Lung (tissue), 12 donors: Measurements from ENCODE around the gene UGT2B17. TPM values are rescaled to one million over a fixed set of nuclear protein-coding genes. Genes with fewer than 3 reads are reported as not detected.
"Not testable (repeated sequence)": the region's sequence is repeated elsewhere in the genome, so short reads cannot be mapped to it uniquely, and the experiment has no call there.

ENCODE experiments used
- ATAC-seq: fragments of 200-7000 bp; cut with Tn5 transposase; one replicate; pipeline ENCODE4 v1.9.1; 2020; ENCODE audit warnings: moderate number of reproducible peaks; ENCODE audit not compliant: insufficient read depth, low FRiP score
- DNase-seq, 3 donors: peaks; one replicate each; pipeline ENCODE4 v3.0.0-alpha.2; 2013 to 2017
- H3K27ac ChIP-seq, 2 donors: one replicate each; pipeline ENCODE4 v1.5.1; 2013; ENCODE audit warnings: mild to moderate bottlenecking in 2 of 2, moderate library complexity in 2 of 2, control low read depth in 1 of 2, inconsistent platforms in 1 of 2, low read depth in 1 of 2, low read length in 1 of 2
- H3K27me3 ChIP-seq, 3 donors: one replicate each; pipeline ENCODE4 v1.5.1; 2013; ENCODE audit warnings: low read length in 2 of 3; ENCODE audit not compliant: control insufficient read depth in 3 of 3, insufficient read depth in 3 of 3
- H3K36me3 ChIP-seq, 4 donors: one replicate each; pipeline ENCODE4 v1.5.1; 2013; ENCODE audit warnings: low read length in 4 of 4, mild to moderate bottlenecking in 1 of 4, moderate library complexity in 1 of 4; ENCODE audit not compliant: control insufficient read depth in 4 of 4, insufficient read depth in 4 of 4
- H3K4me1 ChIP-seq, 5 donors: one replicate each; pipeline ENCODE4 v1.5.1; 2013; ENCODE audit warnings: low read length in 5 of 5, mild to moderate bottlenecking in 2 of 5, moderate library complexity in 1 of 5; ENCODE audit not compliant: control insufficient read depth in 5 of 5, insufficient read depth in 5 of 5
- H3K4me3 ChIP-seq: one replicate; pipeline ENCODE4 v1.5.1; 2013; ENCODE audit warnings: mild to moderate bottlenecking, control low read depth, moderate library complexity
- H3K9ac ChIP-seq, 2 donors: one replicate each; pipeline ENCODE4 v1.5.1; 2013; ENCODE audit warnings: low read length in 2 of 2, control low read depth in 1 of 2; ENCODE audit not compliant: insufficient read depth in 1 of 2
- H3K9me3 ChIP-seq, 4 donors: one replicate each; pipeline ENCODE4 v1.5.1; 2013; ENCODE audit warnings: low read length in 3 of 4, mild to moderate bottlenecking in 1 of 4, moderate library complexity in 1 of 4; ENCODE audit not compliant: control insufficient read depth in 4 of 4, insufficient read depth in 3 of 4
- CTCF ChIP-seq: IDR thresholded peaks from 2 replicates; pipeline ENCODE4 v1.5.1; 2012; ENCODE audit warnings: mild to moderate bottlenecking; ENCODE audit errors: control extremely low read depth, extremely low read depth
- WGBS, 2 donors: extraction: QIAGEN DNeasy Blood & Tissue Kit; methylation state at CpG; one replicate each; pipeline ENCODE4 v1.1.7; 2013; 5-methylcytosine and 5-hydroxymethylcytosine counted together
- polyA plus RNA-seq, 2 donors: library from polyadenylated mRNA; stranded (reverse); fragments of 200-250 nt; gene quantifications; one replicate each; pipeline ENCODE4 v1.2.1, GENCODE V29; 2013
- total RNA-seq, 2 donors: library from RNA; depleted of rRNA in 1 of 2; stranded (reverse); fragments of >200 nt in 1 of 2; gene quantifications; one replicate each; pipeline ENCODE4 v1.2.1, GENCODE V29; 2014 to 2021
- donor health status: control.
- donor health status: control.
- donor health status: Bipolar disorder and iron deficiency.
- donor health status: healthy.
- donor health status: DM: yes; HTN: yes; CAD: no.

The UGT2B17 gene
- total and polyA plus RNA-seq, 4 donors: 0.08 to 0.46 (median 0.33) TPM; not detected in 1

GRCh38 chr4:68570122-68570507 lies 6.0 kb downstream of the UGT2B17 start:
- Histone ChIP-seq H3K9me3 (no peaks in the 10 kb centered on the region), H3K4me1 (no peaks in the 10 kb centered on the region), H3K27ac (no peak overlapping the region), H3K9ac (no peak overlapping the region), H3K36me3 (no peaks in the 10 kb centered on the region), H3K27me3 (no peaks in the 10 kb centered on the region), H3K4me3 (no peak overlapping the region)
- DNase-seq (no peak), ATAC-seq (no peak)
- TF ChIP-seq CTCF: no peak
- 86 to 87% methylated on average over 4 of the region's 4 CpGs for WGBS, 2 donors

- 92% methylated on average over 7 of the region's 7 CpGs for WGBS, 2 donors
- ATAC-seq (no peak), DNase-seq (no peak)
- Histone ChIP-seq H3K4me1 (no peaks in the 10 kb centered on the region), H3K4me3 (no peak overlapping the region), H3K27me3 (no peaks in the 10 kb centered on the region), H3K9me3 (no peaks in the 10 kb centered on the region), H3K36me3 (no peaks in the 10 kb centered on the region), H3K9ac (no peak overlapping the region), H3K27ac (no peak overlapping the region)
- TF ChIP-seq CTCF: no peak
Observed at GRCh38 chr4:68569466-68570121, 6.5 kb downstream of the UGT2B17 start.

GRCh38 chr4:68569036-68569435 lies 7.1 kb downstream of the UGT2B17 start:
- not testable (repeated sequence) for ATAC-seq, DNase-seq, H3K36me3 ChIP-seq, H3K27ac ChIP-seq, H3K4me3 ChIP-seq, H3K27me3 ChIP-seq, H3K4me1 ChIP-seq, H3K9me3 ChIP-seq, H3K9ac ChIP-seq
- whole genome bisulfite sequencing, 2 donors: 72 to 94% methylated on average over 1 of the region's 1 CpG

- H3K36me3 ChIP-seq, H3K9ac ChIP-seq, H3K4me3 ChIP-seq, H3K27ac ChIP-seq, ATAC-seq, H3K9me3 ChIP-seq, DNase-seq, H3K4me1 ChIP-seq, H3K27me3 ChIP-seq: not testable (repeated sequence)
- WGBS, 2 donors: 34 to 51% methylated on average over 4 of the region's 4 CpGs
Observed at GRCh38 chr4:68568535-68568934, 7.6 kb downstream of the UGT2B17 start.

- not testable (repeated sequence) for H3K9me3 ChIP-seq, H3K9ac ChIP-seq, H3K4me3 ChIP-seq, H3K36me3 ChIP-seq, H3K4me1 ChIP-seq, H3K27me3 ChIP-seq, H3K27ac ChIP-seq, DNase-seq, ATAC-seq
- WGBS, 2 donors: 88 to 89% methylated on average over 1 of the region's 1 CpG
Observed at GRCh38 chr4:68566364-68566763, 9.8 kb downstream of the UGT2B17 start.

GRCh38 chr4:68565082-68565481 lies 11.0 kb downstream of the UGT2B17 start:
- not testable (repeated sequence) for H3K9me3 ChIP-seq, H3K9ac ChIP-seq, H3K4me3 ChIP-seq, H3K27me3 ChIP-seq, ATAC-seq, H3K36me3 ChIP-seq, H3K4me1 ChIP-seq, DNase-seq, H3K27ac ChIP-seq
- 86 to 92% methylated on average over 1 of the region's 1 CpG for WGBS, 2 donors

GRCh38 chr4:68560364-68561070 lies 15.6 kb downstream of the UGT2B17 start:
- H3K4me3 ChIP-seq, H3K9ac ChIP-seq, ATAC-seq: not testable (repeated sequence)

More at GRCh38 chr4:68560364-68561070, 15.6 kb downstream of the UGT2B17 start:
- not testable (repeated sequence) for H3K4me1 ChIP-seq, H3K36me3 ChIP-seq, H3K27ac ChIP-seq, DNase-seq, H3K27me3 ChIP-seq, H3K9me3 ChIP-seq
- no CpG with 5 or more reads among the region's 1 CpG for WGBS, 2 donors
